Stimulated activated CD4-positive, alpha-beta T cell treated with anti-CD3 and anti-CD28 coated beads, Interleukin-4, amount 100 ng/mL, for 48 hours (primary cell): ENCODE data around the gene PSMC6.

Source experiments
- DNase-seq, 2 donors: peaks; one replicate each; pipeline ENCODE4 v3.0.0-alpha.2; 2020; ENCODE audit warnings: low read depth in 2 of 2

Gene PSMC6

DNA sequence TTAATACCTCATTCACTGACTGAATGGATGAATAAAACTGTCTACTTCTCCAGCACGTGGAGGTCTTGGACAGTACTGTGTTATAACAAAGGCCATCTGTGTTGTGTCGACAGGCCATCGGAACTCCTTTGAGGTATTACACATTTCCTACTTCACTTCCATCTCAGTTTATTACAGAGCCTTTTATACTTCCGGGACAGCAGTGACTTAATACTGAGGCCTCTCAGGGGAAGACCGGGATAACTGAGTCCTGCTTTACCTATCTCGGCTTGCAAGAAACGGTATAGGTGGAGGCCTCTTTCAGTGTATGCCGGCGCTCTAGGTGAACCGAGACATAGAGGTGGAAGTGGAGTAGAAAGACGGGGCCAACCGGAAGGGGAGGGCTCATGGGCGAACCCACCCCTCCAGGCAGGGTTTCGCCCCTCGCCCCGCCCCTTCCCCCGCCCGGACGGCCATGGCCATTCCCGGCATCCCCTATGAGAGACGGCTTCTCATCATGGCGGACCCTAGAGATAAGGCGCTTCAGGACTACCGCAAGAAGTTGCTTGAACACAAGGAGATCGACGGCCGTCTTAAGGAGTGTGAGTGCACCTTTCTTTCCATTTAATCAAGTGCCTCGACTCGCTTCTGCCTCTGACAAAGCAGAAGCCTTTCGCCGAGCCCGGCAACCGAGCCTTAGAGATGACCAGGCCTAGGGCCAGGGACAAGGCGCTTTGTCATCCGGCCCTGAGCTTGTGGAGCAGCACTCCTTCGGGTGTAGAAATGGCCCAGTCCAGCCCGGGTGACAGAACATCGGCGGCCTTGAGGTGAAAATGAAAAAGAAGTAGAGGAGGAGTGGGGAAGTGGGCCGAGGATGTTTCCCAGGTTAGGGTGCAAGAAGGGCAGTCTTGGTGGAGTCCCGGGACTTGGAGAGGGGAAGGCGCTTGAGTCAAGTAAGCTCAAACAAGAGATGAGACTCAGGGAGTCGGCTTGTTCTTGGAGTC lies at the start of gene PSMC6:
PSMC6 (plus strand) TSS at position 477 of the 983 bp plus-strand sequence; CDS start at position 497, 20 bp downstream.
- DNase-seq: peak; percentile 95 to 97

DNA sequence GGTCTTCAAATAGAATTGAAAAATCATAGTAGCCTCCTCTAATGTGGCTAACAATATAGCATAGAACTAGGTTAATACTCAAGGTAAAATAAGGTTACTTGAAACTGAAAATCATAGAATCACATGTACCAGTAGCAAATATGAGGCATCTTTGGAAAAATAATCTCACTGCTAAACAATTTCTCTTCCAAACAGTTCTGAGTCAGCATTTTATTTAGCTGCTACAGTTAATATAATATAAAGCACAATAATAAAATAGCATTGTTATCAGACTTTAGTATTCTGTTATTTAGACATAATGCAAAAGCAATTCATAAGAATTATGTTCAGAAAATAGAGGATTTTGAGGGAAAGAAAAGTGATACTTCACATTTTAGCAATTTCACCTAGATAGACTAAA lies 46.7 kb upstream of the PSMC6 start:
- DNase-seq: no peak

DNA sequence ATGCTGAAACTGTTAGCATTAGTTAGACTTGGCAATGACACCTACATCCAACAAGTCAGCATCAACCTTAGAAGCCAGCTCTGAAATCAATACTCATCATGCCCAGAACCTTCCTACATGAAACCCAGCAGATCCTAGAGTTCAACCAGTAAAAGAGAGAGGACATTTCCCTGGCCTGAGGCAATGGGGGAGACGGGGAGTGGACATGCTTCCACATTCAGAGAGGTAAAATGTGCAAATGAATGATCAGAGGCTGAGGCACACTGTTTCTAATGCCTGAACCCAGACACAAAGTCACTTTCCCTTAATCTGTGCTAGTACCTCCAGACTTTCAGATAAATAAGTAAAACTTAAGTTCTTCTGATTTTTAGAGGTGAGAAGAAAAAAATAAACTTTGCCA lies 46.2 kb upstream of the PSMC6 start:
- DNase-seq: no peak

DNA sequence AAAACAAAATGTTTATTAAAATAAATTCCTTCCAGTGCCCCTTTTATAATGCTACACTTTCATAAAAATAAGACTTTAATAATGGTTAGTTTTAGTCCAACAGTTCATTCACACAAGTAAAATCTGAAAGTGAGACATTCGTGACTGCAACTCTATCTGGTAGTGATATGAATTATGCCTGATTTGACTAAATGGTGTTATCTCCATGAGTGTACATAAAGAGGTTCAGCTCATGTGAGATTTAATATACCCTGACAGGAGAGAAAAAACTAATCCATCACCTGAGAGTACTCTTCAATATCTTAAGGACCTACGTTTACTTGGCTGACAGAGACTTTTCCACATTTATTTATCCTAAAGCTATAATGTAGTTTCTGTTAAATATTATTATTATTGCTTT lies 45.7 kb upstream of the PSMC6 start:
- DNase-seq: no peak

DNA sequence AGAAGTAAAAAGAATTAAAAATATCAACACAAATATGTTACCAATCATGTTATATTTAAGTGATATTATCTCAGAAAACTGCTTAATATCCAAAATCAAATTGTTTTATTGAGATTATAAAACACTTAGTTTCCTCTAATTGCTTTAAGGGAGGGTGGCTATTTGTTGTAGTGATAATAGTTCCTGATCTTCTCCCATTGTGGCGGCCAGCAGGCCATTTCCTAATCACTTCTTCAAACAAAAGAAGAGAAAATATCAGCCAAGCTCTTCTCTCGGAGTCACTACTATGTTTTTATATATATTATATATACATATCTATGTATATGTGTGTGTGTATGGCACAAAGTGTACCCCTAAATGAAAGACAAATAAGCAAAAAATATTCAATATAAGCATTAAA lies 43.1 kb upstream of the PSMC6 start:
- no peak for DNase-seq

DNA sequence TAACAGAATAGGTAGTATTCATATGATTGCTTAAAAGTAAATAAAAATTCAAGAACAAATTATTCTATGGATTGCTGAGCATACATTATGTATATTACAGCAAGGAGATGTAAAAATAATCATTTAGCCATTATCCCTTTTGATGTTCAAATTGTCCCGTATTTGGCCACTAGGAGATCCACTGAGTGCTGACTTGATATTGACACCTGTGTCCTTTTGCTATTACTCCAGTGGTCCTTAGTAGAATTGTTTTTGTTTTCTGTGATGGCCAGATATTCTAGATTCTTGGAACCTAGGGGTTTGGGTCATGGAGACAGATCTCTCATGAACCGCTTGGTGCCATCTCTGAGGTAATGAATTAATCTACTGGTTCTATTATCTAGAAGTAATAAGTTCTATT lies 28.4 kb upstream of the PSMC6 start:
- no peak for DNase-seq

DNA sequence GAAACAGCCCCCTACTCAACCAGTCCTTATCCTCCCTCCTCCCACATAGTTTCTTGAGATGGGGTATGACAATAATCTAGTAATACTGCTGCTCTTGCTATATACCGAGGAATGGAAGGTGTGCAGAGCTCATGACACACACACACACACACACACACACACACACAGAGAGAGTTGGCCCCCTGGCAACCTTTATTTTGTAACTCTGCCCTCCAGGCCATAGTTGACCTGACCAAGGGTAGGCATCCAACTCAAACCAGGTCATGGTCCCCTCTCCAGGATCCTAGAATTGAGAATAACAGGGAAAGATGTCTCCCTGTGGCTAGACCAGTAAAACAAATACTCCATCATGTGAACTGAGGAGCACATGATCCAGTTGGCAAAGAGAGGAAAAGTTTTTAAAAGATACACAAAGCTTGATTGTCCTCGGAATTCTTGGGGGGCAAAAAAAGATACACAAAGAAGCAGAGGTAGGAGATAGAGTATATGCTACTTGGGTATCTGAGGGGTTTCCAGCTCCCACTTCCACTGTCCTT lies 22.9 kb upstream of the PSMC6 start:
- DNase-seq: no peak

DNA sequence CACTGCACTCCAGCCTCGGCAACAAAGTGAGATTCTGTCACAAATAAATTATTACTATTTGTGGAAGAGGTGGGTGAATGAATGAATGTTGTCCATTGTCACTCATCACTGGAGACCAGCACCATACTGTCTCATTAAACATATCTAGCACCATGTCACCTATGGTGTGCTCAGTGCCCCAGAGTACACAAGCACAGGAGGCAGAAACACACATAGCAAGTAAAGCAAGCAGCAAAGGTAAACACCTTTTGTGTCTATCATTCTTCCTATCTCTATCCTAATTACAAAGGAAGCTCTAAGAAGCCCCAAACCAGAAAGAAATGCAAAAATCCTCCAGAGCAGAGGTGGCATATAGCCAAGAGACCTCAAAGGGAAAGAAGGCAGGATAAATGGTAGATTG lies 20.8 kb upstream of the PSMC6 start:
- DNase-seq: no peak

DNA sequence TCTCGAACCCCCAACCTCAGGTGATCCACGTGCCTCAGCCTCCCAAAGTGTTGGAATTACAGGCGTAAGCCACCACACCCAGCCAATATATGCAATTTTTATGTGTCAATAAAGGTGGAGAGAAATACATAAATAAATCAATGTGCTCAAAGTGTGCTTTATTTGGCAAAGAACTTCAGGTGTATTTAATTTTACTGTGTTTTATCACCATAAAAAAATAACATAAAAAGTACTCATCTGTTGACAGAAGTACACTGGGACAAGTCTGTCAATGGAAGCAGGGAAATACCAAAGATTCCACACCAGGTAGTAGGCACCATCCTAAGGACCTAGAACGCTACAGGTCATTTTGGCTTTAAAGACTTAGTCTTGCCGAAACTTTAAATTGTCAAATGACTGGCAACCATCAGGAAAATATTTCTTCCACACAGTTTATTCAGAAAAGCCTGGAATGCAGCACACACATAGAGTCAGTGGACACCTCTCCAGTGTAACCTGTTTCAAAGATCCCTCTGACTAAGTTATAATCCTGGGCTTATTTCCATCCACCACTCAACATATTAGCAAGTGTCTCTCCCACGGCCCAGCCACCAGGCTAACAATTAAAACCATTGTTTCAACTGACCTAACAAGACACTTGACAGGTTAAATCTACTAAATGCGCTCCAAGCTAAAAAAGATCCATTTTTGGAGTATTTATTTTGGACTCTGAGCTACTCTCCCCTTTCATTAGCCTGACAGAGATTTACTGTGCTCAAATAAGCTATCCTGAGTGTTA lies 15.8 kb upstream of the PSMC6 start:
- DNase-seq: no peak

DNA sequence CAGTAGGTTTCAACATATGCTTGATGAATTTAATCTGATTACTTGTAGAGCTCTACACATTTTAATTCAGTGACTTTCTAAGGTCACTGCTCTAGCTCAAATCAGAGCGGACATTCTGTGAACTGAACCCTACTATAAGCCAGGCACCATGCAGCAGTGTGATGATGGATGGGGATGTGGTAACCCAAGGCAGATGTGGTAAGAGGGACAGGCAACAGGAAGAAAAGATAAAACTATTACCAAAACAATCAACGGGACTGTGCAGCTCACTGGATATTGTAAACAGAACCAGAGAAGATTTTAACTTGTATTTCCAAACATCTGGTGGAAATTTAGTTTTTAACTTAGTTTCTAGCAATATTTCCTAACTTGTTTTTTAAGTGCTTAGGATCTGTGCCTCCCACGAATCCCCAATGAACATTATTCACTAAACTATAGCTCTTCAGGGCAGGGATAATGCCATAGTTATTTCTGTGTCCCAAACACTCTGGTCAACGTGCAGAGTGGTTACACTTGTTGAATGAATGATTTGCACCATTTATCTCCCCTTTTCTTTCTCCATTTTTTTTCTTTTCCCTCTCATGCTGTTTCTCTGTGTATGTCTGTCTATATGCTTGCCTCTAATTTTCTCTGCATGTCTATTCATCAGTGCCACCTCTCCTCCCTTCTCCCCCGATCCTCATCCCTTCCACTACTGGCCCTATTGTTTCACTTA lies 14.6 kb upstream of the PSMC6 start:
- no peak for DNase-seq

DNA sequence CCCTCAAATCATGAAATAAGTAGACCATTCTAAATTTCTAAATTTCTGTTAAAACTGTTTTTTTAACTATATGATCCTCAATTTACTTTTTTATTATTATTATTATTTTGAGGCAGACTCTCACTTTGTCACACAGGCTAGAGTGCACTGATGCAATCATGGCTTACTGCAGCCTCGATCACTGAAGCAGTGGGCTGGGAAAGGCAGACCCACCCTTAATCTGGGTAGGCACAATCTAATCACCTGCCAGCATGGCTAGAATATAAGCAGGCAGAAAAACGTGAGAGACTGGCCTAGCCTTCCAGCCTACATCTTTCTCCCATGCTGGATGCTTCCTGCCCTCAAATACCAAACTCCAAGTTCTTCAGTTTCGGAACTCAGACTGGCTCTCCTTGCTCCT lies 14.0 kb upstream of the PSMC6 start:
- no peak for DNase-seq

DNA sequence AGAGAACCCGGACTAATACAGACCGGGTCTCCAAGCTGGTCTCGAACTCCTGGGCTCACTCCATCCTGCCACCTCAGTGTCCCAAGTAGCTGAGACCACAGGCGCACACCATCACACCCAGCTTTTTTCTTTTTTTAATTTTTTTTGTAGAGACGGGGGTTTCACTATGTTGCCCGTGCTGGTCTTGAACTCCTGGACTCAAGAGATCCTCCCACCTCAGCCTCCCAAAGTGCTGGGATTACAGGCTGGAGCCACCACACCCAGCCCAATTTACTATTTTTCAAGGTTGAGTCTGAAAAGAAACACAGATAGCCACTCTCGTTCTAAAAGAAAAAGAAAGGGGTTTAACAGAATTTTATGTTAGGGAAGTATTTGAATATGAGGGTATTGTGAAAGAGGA lies 13.5 kb upstream of the PSMC6 start:
- DNase-seq: no peak

DNA sequence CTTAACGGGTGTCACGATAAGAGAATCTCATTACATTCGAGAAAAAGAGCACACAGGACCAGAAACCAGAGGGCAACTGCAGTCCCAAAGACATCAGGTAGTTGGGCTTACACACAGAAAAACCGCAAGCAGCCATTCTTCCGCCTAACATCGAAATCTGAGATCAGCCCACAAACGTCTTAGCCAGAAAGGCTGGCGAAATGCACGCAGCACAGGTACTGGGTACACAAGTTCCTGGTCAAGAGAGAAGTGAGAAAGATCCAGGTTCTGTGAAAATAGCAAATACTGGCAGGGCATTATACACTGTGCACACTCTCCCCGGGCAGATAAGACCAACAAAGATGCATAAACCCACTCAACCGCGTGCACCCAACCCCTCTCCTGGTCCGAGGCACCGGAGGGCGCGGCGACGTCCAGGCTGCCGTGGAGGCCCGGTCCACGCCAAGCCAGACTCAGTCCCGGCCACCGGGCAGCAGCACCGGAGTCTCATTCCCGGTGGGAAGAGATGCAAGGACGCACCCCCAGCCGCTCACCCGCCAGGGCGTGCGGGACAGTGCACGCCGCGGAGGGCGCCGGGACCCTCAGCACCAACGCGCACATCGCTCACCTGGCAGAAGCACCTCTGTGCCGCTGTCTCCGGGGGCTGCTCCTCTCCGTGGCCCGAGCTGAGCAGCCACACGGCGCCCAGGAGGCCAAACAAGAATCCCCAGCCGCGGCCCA lies 12.1 kb upstream of the PSMC6 start:
- DNase-seq: peak; percentile 23 to 49

DNA sequence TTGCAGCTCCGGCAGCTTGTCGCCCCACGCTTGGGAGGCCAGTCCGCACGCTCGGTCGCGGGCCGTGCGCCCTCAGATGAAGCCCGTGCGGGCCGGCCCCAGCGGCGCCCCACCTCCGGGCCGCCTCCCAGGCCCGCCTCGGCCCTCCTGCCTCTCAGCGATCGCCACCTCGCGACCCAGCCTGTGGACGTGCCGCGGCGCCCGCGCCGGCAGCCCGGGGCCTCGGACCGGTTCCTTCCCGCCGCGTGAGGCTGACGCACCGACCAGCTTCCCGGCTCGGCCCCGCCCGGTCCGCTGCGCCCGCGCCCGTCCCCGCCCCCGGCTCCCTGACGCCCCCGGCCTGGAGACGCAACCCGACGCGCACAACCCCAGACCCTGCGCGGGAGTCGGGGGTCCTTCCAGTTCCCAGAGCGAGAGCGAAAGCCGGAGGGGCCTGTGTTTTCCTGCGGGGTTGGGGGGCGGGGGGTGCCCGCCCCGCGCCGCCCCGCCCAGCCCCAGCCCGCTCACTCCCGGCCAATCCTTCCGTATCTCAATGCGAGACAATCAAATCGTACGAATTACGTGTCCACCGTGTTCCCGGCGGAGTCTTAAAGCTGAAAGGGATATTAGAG lies 11.4 kb upstream of the PSMC6 start, which contains the start of gene ERO1A:
ERO1A (minus strand) TSS at position 78 of the 611 bp plus-strand sequence; CDS start at position 1, 77 bp downstream.
- peak; percentile 43 to 66 for DNase-seq

DNA sequence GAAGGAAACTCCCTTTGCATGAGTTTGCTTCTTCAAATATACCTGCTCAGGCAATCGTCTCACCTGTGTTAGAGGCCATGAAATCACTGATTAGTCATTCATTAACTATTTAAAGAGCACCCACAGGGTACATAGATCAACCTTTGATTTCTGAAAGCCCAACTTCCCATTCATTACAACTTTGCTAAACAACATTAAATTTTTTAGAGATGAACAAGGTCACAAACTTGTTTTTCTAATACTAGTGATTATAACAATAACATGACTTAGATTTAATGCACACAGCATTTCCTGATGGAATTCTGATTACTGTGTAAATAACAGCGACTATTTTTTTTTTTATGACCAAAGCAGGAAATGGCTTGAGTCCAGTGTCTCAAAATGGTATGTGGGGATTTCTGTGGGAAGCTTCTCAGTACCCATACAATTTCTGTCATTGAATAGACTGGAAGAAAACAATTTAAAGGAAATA lies 6.3 kb upstream of the PSMC6 start:
- no peak for DNase-seq

DNA sequence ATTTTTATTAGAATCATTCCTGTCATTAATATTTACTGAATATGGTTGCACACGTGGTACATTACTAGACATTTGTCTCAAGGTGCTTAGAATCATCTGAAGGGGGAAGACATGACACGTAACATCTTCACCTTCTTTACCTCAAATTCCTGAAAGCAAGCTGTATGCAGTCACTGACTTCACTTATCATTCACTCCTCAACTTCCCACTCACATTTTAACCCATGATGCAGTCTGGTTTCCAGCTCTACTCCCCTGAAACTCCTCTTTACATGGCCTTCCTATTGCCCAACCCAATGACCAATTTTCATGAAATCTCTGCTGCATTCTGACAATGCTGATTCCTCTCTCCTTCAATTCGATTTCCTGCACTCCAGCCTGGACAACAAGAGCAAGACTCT lies 5.8 kb upstream of the PSMC6 start:
- no peak for DNase-seq

DNA sequence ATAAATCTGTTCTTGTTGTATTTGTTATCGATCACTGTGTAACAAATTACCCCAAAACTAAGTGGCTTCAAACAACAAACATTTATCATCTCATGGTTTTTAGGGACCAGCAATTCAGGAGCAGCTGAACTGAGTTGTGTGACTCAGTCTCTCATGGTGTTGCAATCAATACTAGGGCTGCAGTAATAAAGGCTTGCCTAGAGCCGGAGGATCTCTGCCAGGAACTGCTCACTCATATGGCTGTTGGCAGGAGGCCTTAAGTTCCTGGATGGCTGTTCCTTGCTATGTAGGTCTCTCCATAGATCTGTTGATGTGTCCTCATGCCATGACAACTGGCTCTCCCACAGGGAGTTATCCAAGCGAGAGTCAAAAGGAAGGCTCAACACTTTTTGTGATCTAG lies 3.8 kb upstream of the PSMC6 start:
- no peak for DNase-seq

DNA sequence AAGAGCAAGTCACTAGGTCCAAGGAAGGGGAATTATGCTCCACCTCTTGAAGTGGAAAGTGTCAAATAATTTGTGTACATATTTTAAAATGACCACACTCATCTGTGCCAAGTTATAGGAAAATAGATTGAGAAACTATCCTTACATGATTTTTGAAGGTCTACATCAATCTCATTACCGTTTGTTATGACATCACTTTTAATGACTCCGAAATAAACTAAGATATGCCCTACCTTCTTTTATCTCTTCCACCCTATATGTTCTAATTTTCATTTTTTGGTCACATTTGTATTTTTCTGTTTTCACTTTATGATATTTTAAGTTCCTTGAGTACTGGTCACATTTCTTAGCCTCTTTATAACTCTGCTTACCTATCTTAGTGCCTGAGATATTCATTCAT lies 3.3 kb upstream of the PSMC6 start:
- no peak for DNase-seq

DNA sequence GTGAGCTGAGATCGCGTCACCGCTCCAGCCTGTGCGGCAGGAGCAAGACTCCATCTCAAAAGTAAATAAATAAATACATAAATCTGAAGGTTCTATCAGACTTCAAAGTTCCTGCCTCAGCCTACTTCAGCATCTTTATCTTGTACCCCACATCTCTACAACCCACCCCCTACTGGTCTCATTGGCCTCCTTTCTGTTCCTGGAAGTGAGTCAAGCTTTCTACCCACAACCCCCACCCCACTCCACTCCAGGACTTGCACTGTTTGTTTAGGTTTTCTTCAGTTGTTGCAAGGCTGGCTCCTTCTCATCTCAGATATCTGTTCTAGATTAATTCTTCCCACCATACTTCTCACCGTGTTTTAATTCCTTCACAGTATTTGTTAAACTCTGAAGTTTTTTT lies 714 bp upstream of the PSMC6 start:
- peak in 1 of 2 donors; percentile 27 for DNase-seq

DNA sequence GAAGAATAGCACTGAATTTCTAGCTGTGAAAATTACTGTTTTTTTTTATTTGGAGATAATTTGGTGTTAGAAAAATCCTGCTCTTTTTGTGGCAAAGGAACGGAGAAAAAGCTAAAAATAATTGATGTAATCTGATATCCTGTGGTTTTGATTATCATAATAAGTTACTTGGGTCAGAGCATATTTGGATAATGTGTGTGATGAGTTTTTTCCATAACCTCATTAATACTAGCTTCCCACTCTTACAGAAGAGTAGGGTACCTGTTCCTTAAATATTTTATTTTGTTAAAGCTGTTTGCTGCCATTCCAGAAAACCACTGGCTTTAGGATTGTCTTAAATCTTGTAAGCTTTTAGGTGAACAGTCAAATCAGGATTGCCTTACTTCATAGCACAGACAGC lies 4.7 kb downstream of the PSMC6 start:
- no peak for DNase-seq

DNA sequence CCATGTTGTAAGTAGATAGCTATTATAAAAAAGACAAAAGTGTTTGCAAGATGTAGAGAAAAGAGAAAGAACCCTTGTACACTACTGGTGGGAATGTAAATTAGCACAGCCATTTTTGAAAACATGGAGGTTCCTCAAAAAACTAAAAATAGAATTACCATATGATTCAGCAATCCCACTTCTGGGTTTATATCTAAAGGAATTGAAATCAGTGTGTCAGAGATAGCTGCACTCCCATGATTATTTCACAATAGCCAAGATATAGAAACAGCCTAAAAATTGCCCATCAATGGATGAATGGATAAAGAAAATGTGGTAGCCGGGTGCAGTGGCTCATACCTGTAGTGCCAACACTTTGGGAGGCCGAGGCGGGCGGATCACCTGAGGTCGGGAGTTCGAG lies 9.2 kb downstream of the PSMC6 start:
- DNase-seq: no peak
